Panc1 (cell line): ENCODE results near the gene CISD1. TPM values are rescaled to one million over a fixed set of nuclear protein-coding genes. Genes with fewer than 3 reads are reported as not detected.

Experiments used
- ATAC-seq: fragments of 200-7000 bp; cut with Tn5 transposase; 2 replicates; pipeline ENCODE4 v1.9.1; 2020; ENCODE audit warnings: mild to moderate bottlenecking, moderate library complexity
- BruUV-seq: library from RNA; stranded (reverse); fragments of 400-500 nt; replicated peaks from 2 replicates; lab custom pipeline; 2021; lab: Mats Ljungman, UMichigan
- CTCF ChIA-PET: fragments of 300-600 bp; sonication (Branson Sonifier 250); formaldehyde crosslinking; loops from one replicate; lab custom pipeline; 2022; ENCODE audit warnings: antibody characterized with exemption; lab: Charles Lee
- POLR2A ChIA-PET: fragments of 300-600 bp; sonication (Branson Sonifier 250); formaldehyde crosslinking; loops from one replicate; lab custom pipeline; 2022; ENCODE audit warnings: antibody characterized with exemption; lab: Charles Lee
- DNase-seq: peaks from one replicate; pipeline ENCODE4 v3.0.0-alpha.2; 2010; ENCODE audit warnings: low read depth, low spot score
- H3K27ac ChIP-seq: 2 replicates; pipeline ENCODE4 v1.5.1; 2011; ENCODE audit warnings: mild to moderate bottlenecking, low read length, inconsistent platforms
- H3K27me3 ChIP-seq: fragments of 200-500 bp; sonication (Bioruptor generic); 2 replicates; pipeline ENCODE4 v1.6.0; 2014; ENCODE audit warnings: low read length, inconsistent platforms; ENCODE audit not compliant: control insufficient read depth, insufficient read depth
- H3K36me3 ChIP-seq: fragments of 200-500 bp; sonication (Bioruptor generic); 2 replicates; pipeline ENCODE4 v1.5.1; 2014; ENCODE audit warnings: inconsistent platforms, mild to moderate bottlenecking, low read length, moderate library complexity; ENCODE audit not compliant: control insufficient read depth, insufficient read depth
- H3K4me1 ChIP-seq: 2 replicates; pipeline ENCODE4 v1.5.1; 2011; ENCODE audit warnings: inconsistent platforms, mild to moderate bottlenecking, low read length, moderate library complexity; ENCODE audit not compliant: control insufficient read depth, insufficient read depth
- H3K4me3 ChIP-seq, 2 experiments: 2 replicates each; pipeline ENCODE4 v1.5.1; 2011 to 2012; ENCODE audit warnings: low read depth in 2 of 2, low read length in 2 of 2, mild to moderate bottlenecking in 2 of 2, inconsistent platforms in 1 of 2, moderate library complexity in 1 of 2
- H3K9me3 ChIP-seq: fragments of 200-500 bp; sonication (Bioruptor generic); 2 replicates; pipeline ENCODE4 v1.5.1; 2014; ENCODE audit warnings: low read depth, mild to moderate bottlenecking, inconsistent platforms, low read length, moderate library complexity; ENCODE audit not compliant: control insufficient read depth, insufficient read depth
- POLR2AphosphoS5 ChIP-seq: IDR thresholded peaks from 2 replicates; pipeline ENCODE4 v1.6.1; 2012; ENCODE audit warnings: mild to moderate bottlenecking, low read depth, low read length, moderate library complexity
- REST ChIP-seq, 2 experiments: IDR thresholded peaks; 2 replicates each; pipeline ENCODE4 v1.6.1; 2011 to 2012; ENCODE audit warnings: low read depth in 2 of 2, control low read depth in 1 of 2, low read length in 1 of 2, mild to moderate bottlenecking in 1 of 2, moderate library complexity in 1 of 2; ENCODE audit not compliant: insufficient read depth in 1 of 2
- SIN3A ChIP-seq: IDR thresholded peaks from 2 replicates; pipeline ENCODE4 v1.6.1; 2012; ENCODE audit warnings: low read depth, mild to moderate bottlenecking, low read length, moderate library complexity, borderline replicate concordance; ENCODE audit not compliant: insufficient read depth
- TCF7L2 ChIP-seq: IDR thresholded peaks from 2 replicates; pipeline ENCODE4 v1.6.1; 2011; ENCODE audit warnings: mild to moderate bottlenecking, low read depth, low read length, inconsistent platforms
- in situ Hi-C: cut with HindIII; loops from 2 replicates; pipeline ENCODE4 v1.10.0; 2016; ENCODE audit warnings: low sequenced_read_pairs, low pct_unique_long_range_greater_than_20kb
- intact Hi-C: fragments of 100-400 bp; cut with micrococcal nuclease; formaldehyde crosslinking; loops from one replicate; pipeline ENCODE4 v1.10.0; 2022; ENCODE audit not compliant: unreplicated experiment
- total RNA-seq: library from RNA; stranded (reverse); gene quantifications from one replicate; pipeline ENCODE4 v1.2.1, GENCODE V29; 2021; ENCODE audit not compliant: unreplicated experiment
- TF ChIP-seq, protein P1 (sequence below): fragments of 450-650 bp; IDR thresholded peaks from 2 replicates; pipeline ENCODE4 v1.5.1; 2017; ENCODE audit warnings: mild to moderate bottlenecking

CISD1 gene
- total RNA-seq, 1 experiment from 2014 or later: 64.1 TPM

- no peak for TF ChIP-seq POLR2AphosphoS5
- no peak for TF ChIP-seq TCF7L2
- TF ChIP-seq, protein P1, sequence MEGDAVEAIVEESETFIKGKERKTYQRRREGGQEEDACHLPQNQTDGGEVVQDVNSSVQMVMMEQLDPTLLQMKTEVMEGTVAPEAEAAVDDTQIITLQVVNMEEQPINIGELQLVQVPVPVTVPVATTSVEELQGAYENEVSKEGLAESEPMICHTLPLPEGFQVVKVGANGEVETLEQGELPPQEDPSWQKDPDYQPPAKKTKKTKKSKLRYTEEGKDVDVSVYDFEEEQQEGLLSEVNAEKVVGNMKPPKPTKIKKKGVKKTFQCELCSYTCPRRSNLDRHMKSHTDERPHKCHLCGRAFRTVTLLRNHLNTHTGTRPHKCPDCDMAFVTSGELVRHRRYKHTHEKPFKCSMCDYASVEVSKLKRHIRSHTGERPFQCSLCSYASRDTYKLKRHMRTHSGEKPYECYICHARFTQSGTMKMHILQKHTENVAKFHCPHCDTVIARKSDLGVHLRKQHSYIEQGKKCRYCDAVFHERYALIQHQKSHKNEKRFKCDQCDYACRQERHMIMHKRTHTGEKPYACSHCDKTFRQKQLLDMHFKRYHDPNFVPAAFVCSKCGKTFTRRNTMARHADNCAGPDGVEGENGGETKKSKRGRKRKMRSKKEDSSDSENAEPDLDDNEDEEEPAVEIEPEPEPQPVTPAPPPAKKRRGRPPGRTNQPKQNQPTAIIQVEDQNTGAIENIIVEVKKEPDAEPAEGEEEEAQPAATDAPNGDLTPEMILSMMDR: no peak
- TF ChIP-seq REST (IDR thresholded peaks at IDR 0.05; ENCODE audit: insufficient read depth in 1 of 2, low read depth in 2 of 2, low read length in 1 of 2): no peak
- TF ChIP-seq SIN3A: no peak
- POLR2A ChIA-PET: no interaction called here
- no peak for ATAC-seq
- CTCF ChIA-PET: no interaction called here
- intact Hi-C loops: no loop called here
- H3K27ac ChIP-seq: no peak overlapping the region
- H3K4me1 ChIP-seq: peaks cover 9% of the 10 kb centered on the region
- H3K4me3 ChIP-seq: no peak overlapping the region
- DNase-seq: no peak
- no peaks in the 10 kb centered on the region for H3K9me3 ChIP-seq
- no peaks in the 10 kb centered on the region for H3K27me3 ChIP-seq
- BruUV-seq: no TSS peak
- peaks cover 9% of the 10 kb centered on the region for H3K36me3 ChIP-seq
- in situ Hi-C loops: no loop called here
These were observed 6.3 kb downstream of the CISD1 start for GRCh38 chr10:58275261-58275660.

DNA sequence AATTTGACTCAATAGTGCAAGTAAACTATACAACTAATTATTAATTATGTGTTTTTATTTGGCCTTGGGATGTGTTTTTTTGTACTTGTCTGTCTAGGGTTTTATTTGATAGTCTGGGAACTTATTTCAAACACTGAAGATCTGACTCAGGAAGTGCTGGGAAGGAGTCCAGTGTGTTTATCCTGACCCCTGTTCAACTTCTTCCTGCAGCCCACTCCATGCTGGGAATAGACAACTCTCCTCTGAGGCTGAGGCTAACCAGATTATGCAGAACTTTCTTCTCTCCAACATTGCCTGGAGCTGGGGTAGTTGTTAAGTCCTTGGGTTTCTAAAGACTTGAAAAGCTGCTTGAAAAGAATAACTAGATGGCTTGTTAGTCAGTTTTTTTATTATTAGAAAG, 6.9 kb downstream of the CISD1 start:
- in situ Hi-C loops: no loop called here
- Histone ChIP-seq H3K36me3 (peaks cover 9% of the 10 kb centered on the region), H3K27me3 (no peaks in the 10 kb centered on the region), H3K4me3 (no peak overlapping the region), H3K27ac (no peak overlapping the region), H3K4me1 (peaks cover 10% of the 10 kb centered on the region), H3K9me3 (no peaks in the 10 kb centered on the region)
- ChIA-PET POLR2A (no interaction called here), CTCF (no interaction called here)
- ATAC-seq: no peak
- DNase-seq: no peak
- intact Hi-C loops: no loop called here
- TF ChIP-seq POLR2AphosphoS5 (no peak), TCF7L2 (no peak), SIN3A (no peak)
- no TSS peak for BruUV-seq

- H3K27me3 ChIP-seq: no peaks in the 10 kb centered on the region
- in situ Hi-C loops (no loop called here), intact Hi-C loops (no loop called here)
- DNase-seq (no peak), ATAC-seq (no peak)
- ChIA-PET POLR2A (no interaction called here), CTCF (no interaction called here)
- H3K9me3 ChIP-seq: no peaks in the 10 kb centered on the region
- H3K27ac ChIP-seq: no peak overlapping the region
- peaks cover 16% of the 10 kb centered on the region for H3K4me1 ChIP-seq
- peaks cover 9% of the 10 kb centered on the region for H3K36me3 ChIP-seq
- no TSS peak for BruUV-seq
- H3K4me3 ChIP-seq: no peak overlapping the region
- TF ChIP-seq, protein P1: no peak
- no peak for TF ChIP-seq SIN3A
- no peak for TF ChIP-seq TCF7L2
- TF ChIP-seq POLR2AphosphoS5: no peak
- TF ChIP-seq REST (IDR thresholded peaks at IDR 0.05; ENCODE audit: insufficient read depth in 1 of 2, low read depth in 2 of 2, low read length in 1 of 2): no peak
These were observed 9.5 kb downstream of the CISD1 start for GRCh38 chr10:58278274-58278961.
